ENCODE measurements around the gene HOXC13. TPM values are rescaled to one million over a fixed set of nuclear protein-coding genes. Genes with fewer than 3 reads are reported as not detected.

Gene HOXC13
- total RNA-seq, 1 donor from 2014 or later, result not detected

DNA sequence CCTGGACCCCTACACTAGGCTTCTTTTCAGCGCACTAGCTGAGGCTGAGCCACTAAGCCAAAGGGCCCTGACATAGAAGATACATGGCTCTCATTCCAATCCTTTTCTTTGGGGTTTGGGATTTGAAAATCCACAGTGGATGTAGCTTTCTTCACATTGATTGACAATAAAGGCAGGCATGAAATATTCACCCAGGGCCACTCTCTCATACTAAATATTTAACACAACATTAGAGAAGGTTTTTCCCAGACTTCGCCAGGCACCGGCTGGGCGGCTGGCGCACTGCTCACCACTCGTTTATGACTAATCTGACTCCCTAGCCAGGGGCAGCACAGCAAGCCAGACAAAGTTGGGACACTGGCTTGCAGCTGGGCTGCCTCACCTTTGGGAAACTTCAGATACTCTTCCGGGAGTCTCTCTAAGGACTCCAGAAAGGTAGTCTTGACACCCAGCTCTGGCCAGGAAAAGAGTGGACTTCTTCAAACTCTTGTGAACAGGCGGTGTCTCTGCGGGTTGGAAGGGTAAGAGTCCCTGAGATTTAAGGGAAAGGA is 33.6 kb downstream of the HOXC13 start:
- DNase-seq (ENCODE audit: extremely low spot score, unreplicated experiment), result no peak
- TF ChIP-seq, protein P1, sequence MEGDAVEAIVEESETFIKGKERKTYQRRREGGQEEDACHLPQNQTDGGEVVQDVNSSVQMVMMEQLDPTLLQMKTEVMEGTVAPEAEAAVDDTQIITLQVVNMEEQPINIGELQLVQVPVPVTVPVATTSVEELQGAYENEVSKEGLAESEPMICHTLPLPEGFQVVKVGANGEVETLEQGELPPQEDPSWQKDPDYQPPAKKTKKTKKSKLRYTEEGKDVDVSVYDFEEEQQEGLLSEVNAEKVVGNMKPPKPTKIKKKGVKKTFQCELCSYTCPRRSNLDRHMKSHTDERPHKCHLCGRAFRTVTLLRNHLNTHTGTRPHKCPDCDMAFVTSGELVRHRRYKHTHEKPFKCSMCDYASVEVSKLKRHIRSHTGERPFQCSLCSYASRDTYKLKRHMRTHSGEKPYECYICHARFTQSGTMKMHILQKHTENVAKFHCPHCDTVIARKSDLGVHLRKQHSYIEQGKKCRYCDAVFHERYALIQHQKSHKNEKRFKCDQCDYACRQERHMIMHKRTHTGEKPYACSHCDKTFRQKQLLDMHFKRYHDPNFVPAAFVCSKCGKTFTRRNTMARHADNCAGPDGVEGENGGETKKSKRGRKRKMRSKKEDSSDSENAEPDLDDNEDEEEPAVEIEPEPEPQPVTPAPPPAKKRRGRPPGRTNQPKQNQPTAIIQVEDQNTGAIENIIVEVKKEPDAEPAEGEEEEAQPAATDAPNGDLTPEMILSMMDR (IDR thresholded peaks at IDR 0.05), result no peak
- H3K4me1 Mint-ChIP-seq (ENCODE audit: unreplicated experiment), result peaks cover 15% of the 10 kb centered on the region
- H3K27me3 Mint-ChIP-seq (ENCODE audit: unreplicated experiment), result peaks cover 91% of the 10 kb centered on the region
- H3K9me3 Mint-ChIP-seq (ENCODE audit: unreplicated experiment), result no peaks in the 10 kb centered on the region
- H3K36me3 Mint-ChIP-seq (ENCODE audit: unreplicated experiment), result no peaks in the 10 kb centered on the region
- H3K27ac Mint-ChIP-seq (ENCODE audit: unreplicated experiment), result no peak overlapping the region
- no peak overlapping the region for H3K4me3 Mint-ChIP-seq (ENCODE audit: unreplicated experiment)

- TF ChIP-seq, protein P1 (IDR thresholded peaks at IDR 0.05), result no peak
- Mint-ChIP-seq H3K4me3 (ENCODE audit: unreplicated experiment) (peak within 1 kb of the TSS; percentile 14), H3K4me1 (ENCODE audit: unreplicated experiment) (peaks cover 15% of the 10 kb centered on the region), H3K9me3 (ENCODE audit: unreplicated experiment) (no peaks in the 10 kb centered on the region), H3K27me3 (ENCODE audit: unreplicated experiment) (peaks cover 91% of the 10 kb centered on the region), H3K36me3 (ENCODE audit: unreplicated experiment) (no peaks in the 10 kb centered on the region), H3K27ac (ENCODE audit: unreplicated experiment) (no peak within 1 kb of the TSS)
- no peak for DNase-seq (ENCODE audit: extremely low spot score, unreplicated experiment)
These were observed 34.1 kb downstream of the HOXC13 start, which contains the start of gene HOXC11 for GRCh38 chr12:53972722-53973235. Gene HOXC11, plus strand, starts transcription at chr12:53973126. Its CDS starts 116 bp downstream, at chr12:53973242.

DNA sequence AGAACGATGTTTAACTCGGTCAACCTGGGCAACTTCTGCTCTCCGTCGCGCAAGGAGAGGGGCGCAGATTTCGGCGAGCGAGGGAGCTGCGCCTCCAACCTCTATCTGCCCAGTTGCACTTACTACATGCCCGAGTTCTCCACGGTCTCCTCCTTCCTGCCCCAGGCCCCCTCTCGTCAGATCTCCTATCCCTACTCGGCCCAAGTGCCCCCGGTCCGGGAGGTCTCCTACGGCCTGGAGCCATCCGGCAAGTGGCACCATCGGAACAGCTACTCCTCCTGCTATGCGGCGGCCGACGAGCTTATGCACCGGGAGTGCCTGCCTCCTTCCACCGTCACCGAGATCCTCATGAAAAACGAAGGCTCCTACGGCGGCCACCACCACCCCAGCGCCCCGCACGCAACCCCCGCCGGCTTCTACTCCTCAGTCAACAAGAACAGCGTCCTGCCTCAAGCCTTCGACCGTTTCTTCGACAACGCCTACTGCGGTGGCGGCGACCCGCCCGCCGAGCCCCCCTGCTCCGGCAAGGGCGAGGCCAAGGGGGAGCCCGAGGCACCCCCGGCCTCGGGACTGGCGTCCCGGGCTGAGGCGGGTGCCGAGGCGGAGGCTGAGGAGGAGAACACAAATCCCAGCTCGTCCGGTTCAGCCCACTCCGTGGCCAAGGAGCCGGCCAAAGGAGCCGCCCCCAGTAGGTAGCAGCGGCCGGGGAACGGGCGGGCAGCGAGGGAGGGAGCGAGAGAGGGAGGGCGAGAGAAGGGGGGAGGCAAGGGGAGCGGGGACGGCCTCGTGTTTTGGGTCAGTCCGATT is 34.8 kb downstream of the HOXC13 start:
- Mint-ChIP-seq H3K9me3 (ENCODE audit: unreplicated experiment) (no peaks in the 10 kb centered on the region), H3K4me3 (ENCODE audit: unreplicated experiment) (peak overlapping the region; percentile 14), H3K27me3 (ENCODE audit: unreplicated experiment) (peaks cover 90% of the 10 kb centered on the region), H3K27ac (ENCODE audit: unreplicated experiment) (no peak overlapping the region), H3K36me3 (ENCODE audit: unreplicated experiment) (no peaks in the 10 kb centered on the region), H3K4me1 (ENCODE audit: unreplicated experiment) (peaks cover 15% of the 10 kb centered on the region)
- TF ChIP-seq, protein P1 (IDR thresholded peaks at IDR 0.05), result no peak
- no peak for DNase-seq (ENCODE audit: extremely low spot score, unreplicated experiment)

GRCh38 chr12:53974084-53975063 is 35.7 kb downstream of the HOXC13 start, which contains the start of gene HOTAIR:
Gene HOTAIR, minus strand, starts transcription at chr12:53974954.
- TF ChIP-seq, protein P1 (IDR thresholded peaks at IDR 0.05), result no peak
- Mint-ChIP-seq H3K27ac (ENCODE audit: unreplicated experiment) (no peak within 1 kb of the TSS), H3K4me1 (ENCODE audit: unreplicated experiment) (peaks cover 15% of the 10 kb centered on the region), H3K4me3 (ENCODE audit: unreplicated experiment) (peak within 1 kb of the TSS; percentile 52), H3K27me3 (ENCODE audit: unreplicated experiment) (peaks cover 90% of the 10 kb centered on the region), H3K9me3 (ENCODE audit: unreplicated experiment) (no peaks in the 10 kb centered on the region), H3K36me3 (ENCODE audit: unreplicated experiment) (no peaks in the 10 kb centered on the region)
- DNase-seq (ENCODE audit: extremely low spot score, unreplicated experiment), result no peak

All from osteocyte (in vitro differentiated cells).